ENCODE data around the gene HEATR9.
A peak's percentile ranks its signal among the peaks of the same experiment; 100 is the strongest.

Gene HEATR9

GRCh38 chr17:35864853-35865252 is 3.8 kb downstream of the HEATR9 start:
- DNase-seq = no peak

DNA sequence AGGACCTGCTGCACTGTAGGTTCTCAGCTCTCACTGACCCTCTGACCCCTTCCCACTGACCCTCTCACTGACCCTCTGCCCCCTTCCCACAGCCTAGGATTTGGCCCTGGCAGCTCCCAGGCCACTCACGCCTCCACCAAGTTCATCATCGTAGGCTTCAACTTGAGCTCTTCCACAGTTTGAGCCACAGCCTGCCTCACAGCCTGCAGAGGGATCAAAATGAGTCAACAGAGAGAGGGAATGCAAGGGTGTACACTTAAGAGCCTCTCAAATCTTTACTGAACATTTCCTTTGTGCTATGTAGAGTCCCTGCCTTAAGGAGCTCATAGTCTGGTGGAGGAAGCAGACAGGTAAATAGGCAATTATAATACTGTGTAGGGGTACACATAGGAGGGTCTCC is 12.1 kb downstream of the HEATR9 start:
- no peak for DNase-seq

- DNase-seq = no peak
These were observed 12.7 kb downstream of the HEATR9 start for GRCh38 chr17:35855965-35856364.

DNA sequence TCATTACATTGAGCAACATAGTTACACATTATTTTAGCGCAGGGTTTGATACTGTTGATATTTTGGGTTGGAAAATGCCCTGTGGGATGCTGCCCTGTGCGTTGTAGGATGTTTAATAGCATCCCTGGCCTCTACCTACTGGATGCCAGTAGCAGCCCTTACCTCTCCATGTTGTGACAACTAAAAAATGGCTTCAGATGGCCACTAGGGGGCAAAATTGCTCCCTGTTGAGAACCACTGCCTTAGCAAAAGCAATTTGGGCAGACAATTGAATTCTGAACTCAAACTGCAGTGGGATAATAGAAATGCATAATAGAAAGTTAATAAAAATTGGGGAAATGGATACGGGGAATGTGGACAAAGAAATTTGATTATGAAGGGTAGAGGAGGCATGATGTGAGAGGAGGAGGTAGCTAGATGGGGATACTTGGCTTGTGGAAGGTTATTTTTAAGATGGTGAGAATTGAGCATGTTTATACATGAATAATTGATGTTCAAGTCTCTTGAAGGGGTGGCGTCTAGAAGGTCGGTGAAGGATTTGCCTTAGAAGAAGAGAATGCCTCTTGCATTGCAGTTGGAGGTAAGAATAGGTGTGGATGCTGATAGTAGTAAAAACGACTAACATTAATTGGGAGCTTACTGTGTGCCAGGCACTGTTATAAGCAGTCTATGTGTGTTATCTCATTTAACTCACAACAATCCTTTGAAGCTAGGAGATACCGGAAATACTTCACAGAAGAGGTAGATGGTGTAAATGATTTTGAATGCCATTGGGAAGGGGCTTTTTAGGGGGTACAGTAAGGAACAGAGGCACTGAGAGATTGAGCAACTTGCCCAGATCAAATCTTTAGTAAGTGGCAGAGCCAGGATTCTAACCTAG is 19.0 kb downstream of the HEATR9 start:
- DNase-seq = peak; percentile 62

- no peak for DNase-seq
These were observed 20.9 kb downstream of the HEATR9 start for GRCh38 chr17:35847633-35848373.

- DNase-seq = no peak
These were observed 21.7 kb downstream of the HEATR9 start for GRCh38 chr17:35847006-35847405.

- no peak for DNase-seq
These were observed 22.5 kb downstream of the HEATR9 start for GRCh38 chr17:35846055-35846809.

- DNase-seq = no peak
These were observed 24.1 kb downstream of the HEATR9 start for GRCh38 chr17:35844547-35844946.

GRCh38 chr17:35843698-35844097 is 25.0 kb downstream of the HEATR9 start:
- DNase-seq = no peak

DNA sequence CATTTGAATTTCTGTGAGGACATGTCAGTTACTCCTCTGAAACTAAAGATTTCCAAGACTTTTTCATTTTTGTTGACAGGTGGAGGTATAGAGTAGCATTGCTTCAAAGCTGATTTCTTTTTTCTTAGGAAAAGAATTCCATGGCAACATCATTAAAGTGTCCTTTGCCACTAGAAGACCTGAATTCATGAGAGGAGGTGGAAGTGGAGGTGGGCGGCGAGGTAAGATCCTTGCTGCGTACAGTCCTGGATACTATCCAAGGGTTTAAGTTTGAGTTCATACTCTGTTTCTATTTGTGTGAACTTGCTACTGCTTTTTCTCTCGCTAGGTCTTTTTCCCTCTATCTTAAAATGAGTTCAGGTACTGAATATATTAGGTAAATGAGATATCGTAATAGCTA is 26.5 kb downstream of the HEATR9 start:
- no peak for DNase-seq

- no peak for DNase-seq
These were observed 27.2 kb downstream of the HEATR9 start for GRCh38 chr17:35841505-35841904.

DNA sequence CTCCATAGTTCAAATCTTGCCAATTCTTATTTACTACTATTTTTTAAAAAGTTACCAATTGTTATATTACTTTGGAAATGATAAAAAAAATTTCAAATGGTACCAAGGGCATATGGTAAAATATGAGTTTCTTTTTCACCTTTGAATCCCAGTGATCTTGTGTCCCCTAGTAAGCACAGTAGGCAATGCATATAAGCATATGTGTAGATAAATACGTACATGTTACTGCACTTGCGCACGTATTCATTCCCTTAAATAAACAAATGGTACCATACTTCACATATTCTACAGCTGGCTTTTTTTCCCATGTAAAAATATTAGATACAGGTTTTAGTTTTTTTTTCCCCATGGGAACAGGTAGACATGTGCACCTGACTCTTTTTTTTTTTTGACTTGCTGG is 27.6 kb downstream of the HEATR9 start:
- no peak for DNase-seq

DNA sequence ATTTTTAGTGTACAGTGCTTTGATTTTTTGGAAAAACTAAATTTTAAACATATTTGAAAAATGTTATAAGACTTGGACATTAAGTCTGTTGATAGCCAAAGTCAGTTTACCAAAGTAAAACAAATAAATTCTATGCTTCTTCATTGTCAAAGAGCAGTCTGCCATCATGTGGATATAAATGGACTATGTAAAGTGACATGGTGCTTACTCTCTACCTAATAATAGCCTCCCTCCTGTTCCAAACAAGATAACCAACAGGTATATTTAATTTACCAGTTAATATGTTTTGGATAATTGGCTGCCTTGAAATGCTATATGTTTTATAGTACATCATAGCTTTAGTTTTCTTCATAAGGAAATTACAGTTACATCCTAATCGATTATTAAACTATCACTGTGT is 43.5 kb downstream of the HEATR9 start:
- DNase-seq = no peak

GRCh38 chr17:35821308-35821707 is 47.4 kb downstream of the HEATR9 start:
- no peak for DNase-seq

- DNase-seq = no peak
These were observed 49.2 kb downstream of the HEATR9 start for GRCh38 chr17:35819455-35819854.

DNA sequence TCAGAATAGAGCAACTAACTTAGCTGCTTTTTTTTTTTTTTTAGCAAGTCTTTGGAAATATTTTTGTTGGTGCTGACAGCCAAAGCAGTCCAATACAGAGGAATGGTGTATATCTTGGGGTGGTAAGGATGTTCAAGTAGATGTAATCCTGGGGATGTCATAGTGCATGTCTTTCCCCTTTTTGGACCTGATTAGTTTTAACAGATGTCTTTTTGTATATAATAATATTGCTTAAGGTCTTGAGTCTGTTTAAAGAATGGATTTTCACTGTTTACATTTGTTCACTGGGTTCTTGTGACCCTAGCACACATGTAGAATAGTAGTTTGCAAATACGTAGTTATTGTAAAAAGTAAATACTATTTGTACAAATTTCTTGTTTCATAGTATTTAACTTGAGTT is 51.5 kb downstream of the HEATR9 start:
- DNase-seq = no peak

GRCh38 chr17:35816723-35817122 is 52.0 kb downstream of the HEATR9 start:
- no peak for DNase-seq

- no peak for DNase-seq
These were observed 56.2 kb downstream of the HEATR9 start for GRCh38 chr17:35812456-35812855.

GRCh38 chr17:35811759-35812158 is 56.9 kb downstream of the HEATR9 start:
- no peak for DNase-seq

GRCh38 chr17:35809855-35810461 is 58.7 kb downstream of the HEATR9 start:
- no peak for DNase-seq

DNA sequence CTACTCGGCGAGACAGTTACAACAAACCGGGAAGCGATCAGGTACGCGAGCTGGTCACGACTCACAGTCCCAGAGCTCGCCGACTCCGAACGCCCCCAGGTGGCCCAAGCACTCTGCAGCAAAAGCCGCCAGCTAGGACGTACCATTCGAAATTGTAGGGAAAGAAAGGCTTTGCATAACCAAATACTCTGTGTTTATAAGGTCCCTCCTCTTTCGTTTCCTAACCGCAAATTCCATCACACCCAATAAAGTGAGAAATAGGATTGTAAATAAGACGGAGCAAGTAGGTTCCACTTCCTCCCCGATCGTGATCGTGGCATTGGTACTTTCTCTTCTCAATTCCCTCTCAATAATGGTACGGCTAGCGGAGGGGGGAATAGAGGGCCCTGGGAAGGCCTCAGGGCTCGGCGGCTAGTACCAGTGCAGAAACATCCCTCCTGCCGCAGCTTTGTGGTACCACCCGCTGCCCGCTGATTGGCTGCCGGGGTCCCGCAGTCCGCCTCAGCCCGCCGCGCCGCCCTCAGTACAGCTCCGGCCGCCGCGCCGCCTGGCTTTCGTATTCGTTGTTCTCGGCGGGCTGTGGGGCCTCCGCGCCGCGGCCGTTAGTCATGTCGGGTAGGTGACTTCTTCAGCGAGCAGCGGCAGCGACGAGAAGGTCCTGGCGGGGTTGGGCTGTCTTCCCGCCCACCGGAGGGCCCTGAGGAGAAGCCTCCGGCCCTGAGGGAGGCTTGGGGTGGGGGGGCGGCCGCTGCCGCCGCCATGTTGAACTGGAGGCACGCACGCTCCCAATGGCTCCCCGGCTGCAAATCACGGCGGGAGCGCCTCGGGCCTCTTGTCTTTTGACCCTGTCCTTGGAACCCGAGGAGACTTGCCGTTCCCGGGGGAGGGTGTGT is 59.5 kb downstream of the HEATR9 start, which contains the start of gene TAF15:
Gene TAF15, plus strand, starts transcription at position 523 of the 893 bp plus-strand sequence. Its CDS starts 86 bp downstream, at position 609.
- peak; percentile 100 for DNase-seq

All from MV-4-11 (cell line).